CD1c-positive myeloid dendritic cell (primary cell): ENCODE data around the gene NF2.
A peak's percentile ranks its signal among the peaks of the same experiment; 100 is the strongest.

ENCODE experiments used
- DNase-seq: peaks from one replicate; pipeline ENCODE4 v3.0.0-alpha.2; 2016; ENCODE audit errors: extremely low spot score

Gene NF2

GRCh38 chr22:29631725-29632124, 28.3 kb downstream of the NF2 start:
- DNase-seq: no peak

GRCh38 chr22:29632672-29633071, 29.2 kb downstream of the NF2 start:
- no peak for DNase-seq

DNA sequence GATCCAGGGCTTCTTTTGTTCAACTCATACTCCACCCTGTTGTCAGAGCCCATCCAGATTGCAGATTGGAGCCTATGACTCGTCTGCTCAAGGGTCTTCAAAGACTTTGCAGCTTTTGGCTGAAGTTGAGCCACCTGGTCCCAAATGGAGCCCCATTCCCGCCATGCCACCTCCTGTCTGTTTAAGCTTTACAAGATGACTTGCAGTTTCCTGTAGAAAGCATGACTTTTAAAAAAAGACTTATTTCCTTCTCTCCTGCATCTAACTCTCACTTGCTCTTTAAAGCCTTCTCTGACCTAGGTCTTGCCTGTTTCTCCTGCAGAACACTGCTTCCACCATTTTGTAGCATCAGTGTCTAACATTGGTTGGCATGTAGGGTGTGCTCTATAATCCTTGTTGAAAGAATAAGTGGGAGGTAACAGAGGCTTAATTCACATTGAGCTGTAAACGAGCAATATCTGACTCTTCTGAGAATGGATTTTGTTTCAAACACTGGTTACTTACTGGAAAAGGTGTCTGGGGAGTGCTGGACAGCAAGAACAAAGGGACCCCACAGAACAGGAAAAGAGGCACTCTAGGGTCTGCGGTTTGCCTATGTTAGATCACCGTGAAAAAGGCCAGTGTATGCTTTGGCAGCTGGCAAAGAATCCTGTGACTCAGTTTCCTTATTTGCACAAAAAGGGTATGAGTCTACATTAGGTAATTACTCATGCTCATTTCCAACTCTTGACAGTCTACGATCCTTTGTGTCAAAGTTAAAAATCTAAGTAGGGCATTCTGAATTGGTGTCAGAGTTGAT, 30.3 kb downstream of the NF2 start:
- DNase-seq: no peak

GRCh38 chr22:29634847-29635246, 31.4 kb downstream of the NF2 start:
- no peak for DNase-seq

- peak; percentile 30 for DNase-seq
Measured at GRCh38 chr22:29635734-29636357, 32.4 kb downstream of the NF2 start.

GRCh38 chr22:29636751-29637150, 33.3 kb downstream of the NF2 start:
- no peak for DNase-seq

- no peak for DNase-seq
Measured at GRCh38 chr22:29637181-29637580, 33.7 kb downstream of the NF2 start.

DNA sequence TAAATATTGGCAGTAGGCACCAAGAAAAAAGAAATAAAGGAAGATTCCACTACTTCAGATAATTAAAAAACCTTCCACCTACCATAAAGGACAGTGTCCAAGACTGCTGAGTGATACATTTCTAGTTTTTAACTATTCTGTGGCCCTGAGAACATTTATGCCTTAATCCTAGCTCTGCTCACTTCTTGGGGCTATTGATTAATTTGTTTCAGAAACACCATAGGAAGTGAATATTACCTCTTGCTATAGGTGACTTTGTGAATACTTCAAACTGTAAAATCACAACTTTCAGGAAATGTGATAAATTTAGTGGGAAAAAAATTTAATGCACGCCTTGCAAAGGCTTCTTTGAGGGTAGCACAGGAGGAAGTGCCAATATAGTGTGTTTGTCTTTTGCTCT, 35.2 kb downstream of the NF2 start:
- DNase-seq: no peak

GRCh38 chr22:29639096-29639495, 35.7 kb downstream of the NF2 start:
- no peak for DNase-seq

- no peak for DNase-seq
Measured at GRCh38 chr22:29641042-29641699, 37.7 kb downstream of the NF2 start.

DNA sequence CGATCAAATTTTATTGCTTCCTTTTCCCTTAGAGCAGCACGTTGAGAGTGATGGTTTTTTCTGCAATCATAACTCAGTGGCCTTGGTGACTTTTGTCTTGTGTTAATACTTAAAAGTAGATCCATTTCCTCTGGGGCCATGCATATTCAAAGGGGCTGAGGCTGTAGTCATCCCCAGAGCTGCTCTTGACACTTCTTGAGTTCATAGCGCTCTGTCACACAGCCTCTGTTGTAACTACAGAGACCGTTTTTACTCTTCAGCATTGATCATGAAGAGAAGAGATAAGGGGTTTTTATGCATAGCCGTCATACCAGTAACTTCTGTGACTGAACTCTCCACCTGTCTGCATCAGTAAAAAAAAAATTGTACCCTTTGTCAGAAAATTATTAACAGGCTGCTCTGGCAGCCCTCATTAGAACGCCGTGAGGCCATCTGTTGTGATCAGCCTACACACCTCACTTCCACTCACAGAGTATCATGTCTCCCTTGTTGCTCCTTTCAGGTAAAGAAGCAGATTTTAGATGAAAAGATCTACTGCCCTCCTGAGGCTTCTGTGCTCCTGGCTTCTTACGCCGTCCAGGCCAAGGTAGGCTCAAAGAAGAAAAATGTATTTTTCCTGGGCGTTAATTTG, 38.4 kb downstream of the NF2 start:
- no peak for DNase-seq

GRCh38 chr22:29642694-29643093, 39.3 kb downstream of the NF2 start:
- DNase-seq: no peak

GRCh38 chr22:29647954-29648737, 44.7 kb downstream of the NF2 start:
- DNase-seq: no peak

DNA sequence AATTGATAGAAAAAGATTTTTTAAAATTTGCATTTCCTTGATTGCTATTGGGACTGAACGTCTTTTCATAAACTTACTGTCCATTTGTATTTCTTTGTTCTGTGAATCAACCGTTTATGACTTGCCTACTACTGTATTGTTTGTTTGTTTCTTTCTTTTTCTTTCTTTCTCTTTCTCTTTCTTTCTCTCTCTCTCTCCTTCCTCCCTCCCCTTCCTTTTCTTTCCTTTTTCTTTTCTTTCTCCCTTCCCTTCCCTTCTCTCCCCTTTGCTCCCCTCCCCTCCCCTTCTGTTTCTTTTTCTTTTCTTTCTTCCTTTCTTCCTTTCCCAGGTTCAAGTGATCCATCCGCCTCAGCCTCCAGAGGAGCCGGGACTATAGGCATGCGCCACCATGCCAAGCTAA, 46.9 kb downstream of the NF2 start:
- DNase-seq: no peak

GRCh38 chr22:29651652-29652051, 48.2 kb downstream of the NF2 start:
- DNase-seq: no peak

GRCh38 chr22:29654420-29654819, 51.0 kb downstream of the NF2 start:
- DNase-seq: no peak

- DNase-seq: no peak
Measured at GRCh38 chr22:29654882-29655281, 51.4 kb downstream of the NF2 start.

DNA sequence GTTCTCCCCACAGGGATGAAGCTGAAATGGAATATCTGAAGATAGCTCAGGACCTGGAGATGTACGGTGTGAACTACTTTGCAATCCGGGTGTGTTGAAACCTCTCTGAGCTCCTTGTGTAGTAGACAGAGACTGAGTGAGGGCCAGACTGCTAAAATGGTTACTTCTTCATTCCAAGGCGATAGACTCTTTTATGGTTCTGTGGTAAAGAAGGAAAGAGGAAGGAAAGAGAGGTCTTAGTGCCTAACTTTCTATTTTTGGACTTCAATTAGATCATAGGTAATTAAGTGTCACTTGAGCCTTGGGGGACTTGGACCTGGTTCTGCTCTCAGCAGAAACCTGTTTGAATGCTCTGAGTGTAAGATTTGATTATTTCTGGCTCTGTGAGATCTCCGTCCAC, 54.7 kb downstream of the NF2 start:
- DNase-seq: peak; percentile 64

DNA sequence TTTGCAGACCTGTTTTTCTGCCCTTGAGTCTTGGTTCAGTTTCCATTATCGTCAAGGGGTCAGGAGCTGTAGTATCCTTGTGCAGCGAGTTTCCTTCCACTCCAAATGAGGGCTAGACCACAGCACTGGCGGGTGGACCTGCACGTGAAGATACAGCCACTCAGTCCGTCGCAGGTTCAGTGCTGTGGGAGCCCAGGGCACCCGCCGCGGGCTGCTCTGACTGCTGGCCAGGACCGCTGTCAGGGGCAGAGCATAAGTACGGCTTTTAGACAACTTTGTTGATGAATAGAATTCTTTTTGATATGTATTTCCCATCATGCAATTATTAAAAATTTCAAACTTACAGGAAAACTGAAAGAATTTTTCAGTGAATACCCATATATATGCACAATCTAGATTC, 56.6 kb downstream of the NF2 start:
- no peak for DNase-seq

GRCh38 chr22:29661336-29661735, 57.9 kb downstream of the NF2 start:
- DNase-seq: no peak

- DNase-seq: no peak
Measured at GRCh38 chr22:29663180-29663821, 59.9 kb downstream of the NF2 start.
